Superior temporal gyrus (tissue), 1 donor: ENCODE results near the gene TMEFF2.
A peak's percentile ranks its signal among the peaks of the same experiment; 100 is the strongest.

Source experiments
- DNase-seq: peaks from one replicate; pipeline ENCODE4 v3.0.0-alpha.2; 2016; ENCODE audit errors: extremely low spot score

The TMEFF2 gene

DNA sequence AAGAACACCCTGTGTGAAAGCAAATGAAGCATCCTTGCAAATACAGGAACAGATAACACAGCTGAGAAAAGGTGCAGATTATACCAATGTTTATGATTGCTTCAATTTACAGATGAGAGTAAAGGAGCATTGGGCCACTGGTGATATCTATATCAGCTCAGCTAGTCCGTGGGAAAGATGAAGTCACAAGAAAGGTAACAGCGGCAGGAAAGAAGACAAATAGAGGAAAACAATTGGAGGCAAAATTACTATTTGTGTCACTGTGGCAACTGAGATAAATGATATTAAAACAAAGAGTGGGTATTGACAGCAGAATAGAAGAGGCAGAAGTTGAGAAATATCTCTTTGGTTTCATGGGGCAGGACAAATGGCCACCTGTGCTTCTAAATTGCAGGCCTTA lies 226.6 kb downstream of the TMEFF2 start:
- DNase-seq: no peak

DNA sequence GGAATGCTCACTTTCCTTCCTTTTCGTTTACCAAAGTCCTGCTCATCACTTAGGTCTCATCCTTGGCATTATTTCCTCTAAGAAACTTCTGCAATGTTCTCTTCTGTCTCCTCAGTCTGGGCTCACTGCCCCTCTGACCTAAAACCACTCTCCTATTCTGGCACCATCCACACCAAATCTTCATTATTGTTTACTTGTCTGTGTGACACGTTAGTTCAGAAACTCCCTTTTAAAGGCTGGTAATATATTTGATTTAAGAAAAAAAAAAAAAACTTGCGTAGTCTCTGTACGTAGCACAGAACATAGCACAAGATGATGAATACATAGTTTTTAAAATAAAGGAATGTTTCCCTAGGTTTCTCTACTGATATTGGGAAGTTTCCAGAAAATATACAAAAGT lies 229.0 kb downstream of the TMEFF2 start:
- no peak for DNase-seq

DNA sequence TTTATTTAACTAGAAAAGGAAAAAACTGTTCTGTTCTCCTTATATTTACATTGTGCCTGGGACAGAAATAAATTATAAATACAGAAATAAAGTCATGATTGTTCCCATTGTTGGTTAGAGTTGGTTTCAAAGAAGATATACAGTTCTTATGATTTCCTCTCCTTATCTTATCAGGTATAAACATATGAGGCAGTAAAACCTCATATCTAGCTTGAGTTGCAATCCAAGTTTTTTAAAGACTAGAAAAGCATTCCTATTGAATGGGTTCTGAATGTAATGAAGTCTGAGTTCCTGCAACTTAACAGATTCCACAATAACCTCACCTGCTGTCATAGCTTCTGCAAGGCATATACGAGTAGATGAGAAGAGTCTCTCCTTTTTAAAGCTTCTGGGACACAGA lies 233.2 kb downstream of the TMEFF2 start:
- no peak for DNase-seq

DNA sequence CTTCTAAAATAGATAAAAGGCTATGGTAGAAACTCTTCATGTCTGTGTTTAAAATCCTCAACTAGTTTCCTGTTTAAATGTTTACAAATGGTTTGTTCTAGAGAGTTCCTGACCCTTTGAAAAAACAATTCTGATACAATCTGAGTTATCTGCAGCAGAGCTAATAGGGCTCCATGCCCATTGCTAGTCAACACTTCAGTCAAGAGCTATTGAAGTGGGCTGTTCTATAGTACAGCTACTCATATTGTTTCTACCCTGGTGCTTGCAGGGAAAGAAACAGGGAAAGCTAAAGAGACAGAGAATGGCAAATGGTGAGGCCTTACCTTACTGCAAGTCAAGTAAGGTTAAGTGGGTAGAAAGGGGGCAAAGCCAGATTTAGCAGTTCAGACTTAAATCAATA lies 235.5 kb downstream of the TMEFF2 start:
- DNase-seq: no peak

DNA sequence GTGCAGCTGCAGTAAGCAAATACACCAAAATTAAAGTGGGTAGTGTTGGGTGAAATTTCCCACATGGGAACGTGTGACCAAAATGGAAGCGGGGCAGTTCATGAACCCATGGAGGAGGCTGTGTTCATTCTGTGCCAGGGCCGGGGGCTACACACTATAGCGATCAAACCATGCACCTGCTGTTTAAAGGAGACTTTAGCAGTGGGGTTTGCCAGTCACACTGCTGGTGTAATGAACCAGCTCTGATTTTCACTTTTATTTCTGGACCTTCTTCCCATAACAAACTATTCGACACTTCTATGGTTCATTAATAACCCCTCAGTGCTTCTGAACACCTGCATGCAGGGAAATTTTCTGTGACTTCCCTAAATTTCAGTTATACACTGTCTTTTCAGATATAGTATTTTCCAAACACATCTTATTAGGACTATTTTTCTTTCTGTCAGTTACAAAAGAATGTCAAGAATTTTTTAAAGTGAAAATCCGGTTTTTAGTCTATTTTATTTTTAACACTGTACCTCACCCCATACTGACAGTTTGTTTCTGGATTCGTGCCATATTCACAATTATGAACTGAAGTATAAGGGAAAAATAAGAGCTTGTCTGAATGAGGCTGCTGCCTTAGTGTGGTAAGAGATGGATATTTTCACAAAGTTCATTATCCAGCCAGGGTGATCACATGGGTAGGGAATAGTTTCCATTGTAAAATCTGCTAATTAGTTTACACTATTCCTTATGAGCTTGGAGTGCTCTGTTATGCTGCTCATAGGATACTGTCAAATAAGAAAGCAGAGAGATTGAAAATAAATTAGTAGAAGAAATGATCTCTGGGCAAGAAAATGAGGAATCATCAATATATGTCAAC lies 236.5 kb downstream of the TMEFF2 start:
- no peak for DNase-seq

DNA sequence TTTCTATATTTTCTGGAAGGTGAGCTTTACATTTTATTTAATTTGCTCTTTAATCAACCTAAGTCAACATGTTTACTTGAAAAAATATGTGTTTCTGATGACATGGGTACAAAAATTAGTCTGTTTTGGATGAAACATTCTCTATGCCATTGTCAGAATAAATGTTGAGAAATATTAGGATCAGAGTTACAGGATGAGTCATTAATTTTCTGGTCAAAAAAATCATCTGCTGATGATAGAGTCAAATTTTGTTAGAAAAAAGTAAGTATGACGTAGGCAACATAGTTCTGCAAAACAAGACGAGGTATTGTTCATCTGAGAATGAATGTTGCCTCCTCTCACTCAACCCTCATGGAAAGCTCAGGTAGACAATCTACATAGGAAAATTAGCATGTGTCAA lies 240.3 kb downstream of the TMEFF2 start:
- no peak for DNase-seq

DNA sequence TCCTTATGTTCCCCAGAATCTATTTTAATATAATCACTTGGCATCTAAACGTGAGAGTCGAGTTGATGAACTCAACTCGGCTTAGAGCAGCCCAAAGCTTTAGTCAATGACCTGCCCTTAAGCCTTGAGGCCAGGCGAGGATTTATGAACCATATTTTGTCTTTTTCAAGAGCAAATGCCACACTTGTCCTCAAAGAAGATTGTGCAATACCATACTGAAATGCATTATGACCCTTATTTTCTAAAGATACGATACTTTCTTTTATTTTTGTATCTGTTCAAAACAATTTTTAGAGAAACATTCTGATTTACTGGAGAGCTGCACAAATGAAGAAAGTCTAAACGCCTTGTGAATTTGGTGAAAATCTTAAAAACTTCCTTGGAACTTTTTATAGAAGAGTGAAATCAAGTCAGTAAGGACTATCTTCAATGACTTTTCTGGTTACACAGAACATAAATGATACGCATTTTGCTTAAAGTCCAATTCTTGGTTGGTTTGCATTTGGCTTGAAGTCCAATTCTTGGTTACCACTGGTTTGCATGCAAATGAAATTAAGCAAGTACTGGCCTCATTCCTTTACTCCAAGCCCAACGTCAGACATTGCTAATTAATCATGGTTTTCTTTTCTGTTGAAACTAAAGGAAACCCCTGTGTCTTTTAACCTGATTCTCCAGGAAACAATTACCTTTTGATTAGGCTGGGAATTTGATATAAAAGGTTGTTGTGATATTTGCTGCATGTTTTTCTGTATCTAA lies 242.0 kb downstream of the TMEFF2 start:
- DNase-seq: no peak

DNA sequence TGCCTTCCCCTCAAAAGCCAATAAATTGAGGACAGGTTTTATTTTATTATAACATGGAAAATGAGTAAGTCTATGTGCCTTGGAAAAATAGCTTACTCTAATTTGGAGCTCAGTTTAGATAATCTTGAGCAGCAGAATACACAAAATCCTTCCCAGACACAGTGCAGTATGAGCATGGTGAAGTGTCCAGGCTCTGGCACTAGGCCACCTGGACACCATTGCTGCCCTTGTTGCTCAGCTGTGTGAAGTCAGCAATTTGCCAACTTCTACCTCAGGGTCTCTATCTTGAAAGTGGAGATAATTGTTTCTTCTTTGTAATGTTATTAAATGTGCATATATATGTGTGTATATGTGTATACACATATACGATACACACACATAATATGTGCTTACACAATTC lies 242.9 kb downstream of the TMEFF2 start:
- DNase-seq: no peak

DNA sequence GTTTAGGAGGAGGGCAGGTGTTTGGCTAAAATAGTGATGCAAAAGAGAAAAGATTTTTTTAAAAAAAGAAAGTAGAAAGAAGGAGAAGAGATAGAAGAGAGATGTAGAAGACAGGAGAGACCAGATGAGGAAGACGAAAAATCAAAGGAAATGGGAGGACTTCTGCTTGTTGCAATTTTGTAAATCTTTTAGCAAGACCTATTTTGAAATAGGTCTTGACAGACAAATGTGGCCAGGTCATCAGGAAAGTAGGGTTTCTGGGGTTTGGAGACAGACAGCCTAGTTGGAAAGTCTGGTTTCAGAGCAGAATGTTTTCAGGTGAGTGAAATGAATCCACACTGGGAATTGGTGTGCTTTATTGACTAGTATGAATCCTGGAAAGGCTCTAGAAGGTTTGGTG lies 243.4 kb downstream of the TMEFF2 start:
- no peak for DNase-seq

DNA sequence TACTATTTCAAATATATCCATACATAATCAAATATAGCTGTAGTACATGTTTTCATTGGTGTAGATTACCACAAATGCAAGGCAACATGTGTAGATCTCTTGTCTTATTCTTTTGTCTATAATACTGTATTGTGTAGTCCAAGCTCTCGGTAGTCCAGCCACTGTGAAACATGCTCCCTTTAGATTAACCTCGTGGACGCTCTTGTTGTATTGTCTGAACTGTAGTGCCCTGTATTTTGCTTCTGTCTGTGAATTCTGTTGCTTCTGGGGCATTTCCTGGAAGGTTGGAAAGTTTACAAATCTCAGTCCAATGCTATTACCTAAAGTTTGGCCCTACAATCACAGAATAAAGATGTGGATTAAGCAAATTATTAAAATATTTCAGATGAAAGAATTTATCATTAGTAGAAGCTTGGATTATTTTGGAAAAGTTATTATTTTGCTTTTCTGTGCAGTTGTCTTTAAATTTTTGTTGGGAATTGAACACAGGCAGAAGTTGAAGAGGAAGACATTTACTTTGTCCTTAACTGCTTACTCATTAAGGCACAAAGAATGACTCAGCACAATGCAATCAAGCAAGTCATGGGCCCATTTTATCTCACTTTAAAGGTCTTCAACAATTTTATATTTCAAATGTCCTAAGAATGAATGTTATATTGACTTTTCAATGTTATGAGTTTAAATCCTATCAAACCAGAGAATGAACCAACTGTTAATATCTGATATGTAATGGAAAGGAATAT lies 244.4 kb downstream of the TMEFF2 start:
- no peak for DNase-seq

DNA sequence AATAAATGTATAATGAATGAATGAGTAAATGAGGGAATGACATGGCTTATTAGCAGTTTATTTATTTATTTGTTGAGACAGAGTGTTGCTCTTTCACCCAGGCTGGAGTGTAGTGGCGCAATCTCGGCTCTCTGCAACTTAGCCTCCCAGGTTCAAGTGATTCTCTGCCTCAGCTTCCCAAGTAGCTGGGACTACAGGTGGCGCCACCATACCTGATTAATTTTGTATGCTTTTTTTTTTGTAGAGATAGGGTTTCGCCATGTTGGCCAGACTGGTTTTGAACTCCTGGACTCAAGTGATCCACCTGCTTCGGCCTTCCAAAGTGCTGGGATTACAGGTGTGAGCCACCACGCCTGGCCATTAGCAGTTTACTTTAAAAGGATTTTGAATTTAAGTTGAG lies 247.5 kb downstream of the TMEFF2 start:
- no peak for DNase-seq

DNA sequence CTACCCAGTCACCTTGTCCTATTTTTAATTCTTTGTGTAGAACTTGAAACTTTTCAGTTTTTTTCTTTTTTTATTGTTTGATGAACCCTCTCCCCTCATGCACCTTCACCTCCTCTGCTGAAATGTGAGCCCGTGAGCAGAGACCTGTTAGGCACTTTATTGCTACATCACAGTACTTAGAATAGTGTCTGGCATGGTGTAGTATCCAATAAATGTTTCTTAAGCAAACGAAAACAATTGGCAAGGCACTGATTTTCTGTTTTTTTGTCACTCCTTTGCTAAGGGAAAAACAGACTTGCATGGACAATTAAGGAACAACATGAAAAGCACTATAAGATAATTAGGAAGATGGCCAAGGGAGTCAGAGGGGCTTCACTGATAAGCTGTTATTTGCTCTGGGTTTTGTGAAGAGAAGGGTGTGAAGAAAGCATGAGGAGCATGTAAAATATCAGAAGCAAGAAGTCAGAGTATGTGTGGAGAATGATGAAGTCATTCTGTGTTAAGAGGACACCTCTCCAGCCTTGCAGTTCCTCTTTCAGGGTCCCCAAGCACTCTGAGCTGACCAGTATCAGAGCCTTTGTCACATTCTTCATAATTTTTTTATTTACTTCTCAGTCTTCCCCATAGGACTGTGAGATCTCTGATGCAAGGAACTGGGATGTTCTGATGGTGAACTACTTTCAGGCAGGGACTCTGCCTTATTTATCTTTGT lies 248.1 kb downstream of the TMEFF2 start:
- DNase-seq: no peak

DNA sequence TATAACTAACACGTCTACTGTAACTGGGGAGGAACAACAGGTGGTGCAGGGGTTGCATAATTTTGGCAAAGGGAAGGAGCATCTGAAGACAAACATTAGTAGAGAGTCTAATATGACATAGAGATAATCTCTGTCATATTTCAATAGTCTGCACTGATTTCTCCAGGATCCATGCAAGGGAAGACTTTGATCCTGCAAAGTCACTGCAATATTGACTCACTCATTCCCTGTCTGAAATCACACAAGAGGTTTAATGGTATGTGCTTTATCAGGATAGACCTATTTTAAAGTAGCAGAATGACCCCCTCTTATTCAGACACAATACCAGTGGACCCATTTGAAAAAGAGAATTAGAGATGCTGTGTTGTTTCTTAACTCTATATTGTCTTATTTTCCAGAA lies 249.1 kb downstream of the TMEFF2 start:
- no peak for DNase-seq

DNA sequence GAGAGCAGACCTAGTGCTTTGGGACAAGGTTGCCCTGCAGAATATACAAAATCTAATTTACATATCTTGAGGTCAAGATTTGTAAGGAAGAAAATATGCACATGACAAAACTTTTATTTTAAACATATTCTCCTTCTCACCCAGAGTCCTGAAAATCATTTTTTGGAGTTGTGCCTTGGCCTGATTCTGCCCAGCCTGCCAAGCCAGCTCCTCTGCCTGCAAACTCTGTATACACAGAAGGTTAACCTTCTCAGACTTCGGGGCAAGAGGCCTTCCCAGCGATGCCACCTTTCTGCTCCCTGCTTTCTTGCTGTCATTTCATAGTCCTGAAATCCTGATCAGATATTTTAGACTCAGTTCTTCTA lies 252.0 kb downstream of the TMEFF2 start:
- no peak for DNase-seq

DNA sequence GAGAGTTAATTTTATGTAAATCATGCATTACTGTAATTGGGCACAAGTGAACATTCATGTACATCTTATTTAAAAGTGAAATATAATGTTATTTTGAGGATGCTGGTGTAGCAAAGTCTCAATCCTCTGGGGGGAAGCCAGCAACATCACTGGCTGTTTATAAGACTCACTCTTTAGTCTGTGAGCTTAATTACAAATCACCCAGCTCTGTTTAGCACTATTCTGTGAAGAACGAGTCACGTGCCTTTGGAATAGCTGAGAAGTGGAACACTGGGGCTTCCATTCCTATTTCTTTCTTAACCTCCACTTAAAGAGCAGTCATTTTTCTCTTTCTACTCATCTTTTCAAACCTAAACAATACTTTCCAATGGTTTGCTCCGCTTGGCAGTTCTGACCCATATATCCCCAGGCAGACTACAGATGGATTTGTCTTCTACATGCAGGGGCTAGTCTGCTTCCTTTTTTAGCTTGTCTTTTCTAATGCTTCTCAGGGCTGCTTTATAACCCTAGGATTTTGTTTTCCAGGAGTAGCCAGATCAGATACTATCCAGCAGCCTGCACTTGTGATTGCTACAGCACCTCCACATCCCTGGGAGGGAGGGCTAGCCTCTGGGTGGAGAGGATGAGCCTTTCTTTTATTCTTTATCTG lies 252.5 kb downstream of the TMEFF2 start:
- peak; percentile 58 for DNase-seq

DNA sequence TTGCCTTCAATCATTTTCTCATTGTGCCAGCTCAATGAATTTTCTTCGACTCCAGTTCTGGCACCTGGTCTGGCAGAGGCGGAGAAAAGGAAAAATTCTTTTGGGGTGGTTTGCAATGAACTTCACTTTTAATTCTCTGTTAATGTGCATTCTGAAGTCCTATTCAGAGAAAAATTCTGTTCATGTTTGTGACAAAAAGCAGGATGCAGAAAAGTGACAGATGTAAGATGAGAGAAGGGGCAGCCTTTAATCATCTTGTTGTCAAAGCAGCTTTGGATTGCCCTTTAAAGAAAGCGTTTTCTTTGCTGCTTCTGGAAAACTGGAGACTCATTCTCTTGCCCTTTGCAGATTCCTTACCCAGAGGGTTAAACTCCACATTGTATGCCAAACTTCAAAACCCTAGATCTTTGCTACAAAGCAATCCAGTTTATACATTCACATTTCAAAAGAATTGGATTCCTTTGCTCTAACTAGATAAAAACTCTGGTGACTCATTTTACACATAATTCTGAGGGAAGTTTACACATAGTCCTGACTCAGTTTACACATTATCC lies 253.3 kb downstream of the TMEFF2 start:
- DNase-seq: no peak

DNA sequence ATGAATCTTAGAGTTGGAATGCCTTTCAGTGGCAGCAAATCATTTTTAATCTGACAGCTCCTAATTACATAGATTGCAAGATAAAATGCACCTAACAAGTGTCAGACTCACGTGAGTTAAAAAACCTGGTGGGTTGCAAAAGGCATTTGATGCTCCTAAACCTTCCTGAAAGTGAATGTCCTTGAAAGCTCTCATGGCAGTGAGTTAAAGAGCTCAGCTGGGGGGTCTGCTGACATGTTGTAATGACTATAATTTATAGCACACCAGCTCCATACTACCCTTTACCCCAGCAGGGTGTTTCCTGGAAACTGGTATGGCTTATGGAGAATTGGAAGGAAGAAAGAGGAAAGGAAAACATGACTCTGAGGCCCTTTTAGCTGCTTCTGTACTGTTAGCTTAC lies 256.0 kb downstream of the TMEFF2 start:
- DNase-seq: no peak

DNA sequence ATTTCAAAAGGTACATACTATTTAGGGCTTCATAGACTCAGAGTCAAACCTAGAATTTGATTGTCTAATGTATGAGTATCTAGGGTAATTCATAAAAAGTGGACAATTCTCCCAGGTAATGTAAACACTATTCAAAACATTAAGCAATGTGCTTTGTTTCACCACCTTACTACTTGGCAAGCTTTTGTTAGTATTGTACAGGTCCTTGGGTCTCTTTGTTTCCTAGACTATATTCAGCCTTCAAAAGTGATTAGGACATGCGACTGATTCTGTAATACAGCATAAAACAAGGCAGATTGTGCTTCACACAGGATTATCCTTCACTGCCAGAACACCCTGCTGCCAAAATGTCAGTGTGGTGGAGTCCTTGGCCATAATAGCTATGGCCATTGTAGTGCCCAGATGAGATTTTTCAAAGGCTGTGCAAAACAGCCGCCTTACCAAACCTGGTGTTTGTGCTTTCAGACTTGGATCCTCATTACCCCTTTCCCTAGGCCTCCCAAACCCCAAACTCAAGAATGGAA lies 257.8 kb downstream of the TMEFF2 start:
- no peak for DNase-seq

DNA sequence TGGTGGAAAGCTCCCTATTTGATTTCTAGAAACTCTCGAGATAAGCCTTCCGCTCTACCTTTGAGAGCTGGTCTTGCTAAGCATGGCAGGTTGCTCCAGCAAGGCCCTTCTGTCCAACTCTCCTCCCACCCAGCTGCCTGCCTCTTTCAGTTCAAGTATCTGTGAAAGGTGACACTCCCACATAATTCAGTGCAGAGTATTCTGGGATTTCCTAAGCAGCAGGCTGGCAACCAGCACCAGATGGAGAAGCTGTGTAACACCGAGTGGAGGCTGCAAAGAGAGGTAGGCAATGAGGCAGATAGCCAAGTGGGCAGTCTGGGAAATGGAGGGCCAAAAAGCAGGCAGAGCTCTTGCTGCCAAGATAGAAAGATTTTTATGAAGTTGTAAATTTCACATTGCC lies 259.5 kb downstream of the TMEFF2 start:
- DNase-seq: peak; percentile 38

DNA sequence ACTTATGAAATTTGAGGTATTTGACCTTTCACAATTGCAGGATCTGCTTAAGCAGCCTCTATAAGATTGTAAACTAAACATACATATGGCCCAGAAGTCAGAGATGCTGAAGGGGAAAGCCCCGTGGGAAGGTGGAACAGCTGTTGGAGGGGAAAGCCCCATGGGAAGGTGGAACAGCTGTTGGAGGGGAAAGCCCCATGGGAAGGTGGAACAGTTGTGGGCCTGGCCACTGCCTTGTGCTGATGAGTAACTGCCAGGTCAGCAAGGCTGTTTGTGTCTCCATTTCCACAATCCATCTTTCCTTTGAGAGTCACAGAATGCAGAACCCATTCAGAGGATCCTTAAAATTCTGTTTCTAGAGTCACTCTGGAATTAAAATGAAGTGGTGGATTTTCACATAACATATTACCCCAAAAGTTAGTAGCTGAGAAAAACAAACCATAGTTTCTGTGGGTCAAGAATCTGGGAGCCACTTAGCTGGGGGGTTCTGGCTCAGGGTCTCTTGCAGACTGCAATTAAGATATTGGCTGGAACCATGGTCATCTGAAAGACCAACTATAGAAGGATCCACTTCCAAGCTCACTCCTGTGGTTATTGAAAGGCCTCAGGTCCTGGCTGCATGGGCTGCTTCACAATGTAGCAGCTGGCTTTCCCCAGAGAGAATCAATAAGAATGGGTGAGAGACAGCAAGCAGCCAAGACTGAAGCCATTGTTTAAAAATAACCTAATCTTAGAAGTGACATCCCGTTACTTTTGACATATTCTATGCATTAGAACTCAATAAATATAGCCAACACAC lies 261.2 kb downstream of the TMEFF2 start:
- no peak for DNase-seq
